A549 (cell line): ENCODE data around the gene ANKRA2. TPM values are rescaled to one million over a fixed set of nuclear protein-coding genes. Genes with fewer than 3 reads are reported as not detected.

ENCODE experiments used
- ATAC-seq, 2 experiments: fragments of 200-7000 bp in 1 of 2; fragments of >200 bp in 1 of 2; cut with Nextera tagmentation in 1 of 2; cut with Tn5 transposase in 1 of 2; 3 replicates each; pipeline versions ENCODE4 v1.8.0 to v1.9.1; 2018 to 2020; ENCODE audit warnings: mild to moderate bottlenecking in 1 of 2, moderate library complexity in 1 of 2
- CTCF ChIA-PET: fragments of 300-600 bp; sonication (Branson Sonifier 250); formaldehyde crosslinking; extraction: SDS; loops from one replicate; lab custom pipeline; 2021; ENCODE audit warnings: antibody characterized with exemption, inconsistent platforms; lab: Yijun Ruan, JAX
- POLR2A ChIA-PET: fragments of 350-600 bp; formaldehyde crosslinking; extraction: SDS; loops from one replicate; lab custom pipeline; 2021; ENCODE audit warnings: antibody characterized with exemption, inconsistent platforms; lab: Yijun Ruan, JAX
- DNase-seq, 2 experiments: peaks; one replicate each; pipeline versions ENCODE4 v3.0.0 to v3.0.0-alpha.2; 2011 to 2016; ENCODE audit warnings: low read depth in 1 of 2, low spot score in 1 of 2
- FAIRE-seq: peaks from 2 replicates; lab custom pipeline; 2011; peaks lifted over from hg19 to GRCh38; lab: Jason Lieb, UNC
- H3K27ac ChIP-seq, 2 experiments: fragments of >200 bp; sonication (Bioruptor Twin); formaldehyde crosslinking; 3 replicates each; pipeline ENCODE4 v1.5.1; 2016 to 2017
- H3K4me1 ChIP-seq: fragments of >200 bp; sonication (Bioruptor Twin); formaldehyde crosslinking; 3 replicates; pipeline ENCODE4 v1.6.1; 2016
- H3K4me2 ChIP-seq: fragments of >200 bp; sonication (Bioruptor Twin); formaldehyde crosslinking; 3 replicates; pipeline ENCODE4 v1.6.1; 2016
- H3K4me3 ChIP-seq: fragments of >200 bp; sonication (Bioruptor Twin); formaldehyde crosslinking; 3 replicates; pipeline ENCODE4 v1.5.1; 2016
- H3K9me3 ChIP-seq: fragments of >200 bp; sonication (Bioruptor Twin); formaldehyde crosslinking; 3 replicates; pipeline ENCODE4 v1.6.1; 2016
- ATOH8 ChIP-seq: fragments of 250-450 bp; sonication (Bioruptor Pico); IDR thresholded peaks from 2 replicates; pipeline ENCODE4 v1.5.0; 2020; ENCODE audit warnings: low read depth, mild to moderate bottlenecking, moderate library complexity
- CHD2 ChIP-seq: fragments of 150-350 bp; IDR thresholded peaks from 2 replicates; pipeline ENCODE4 v1.6.1; 2014; ENCODE audit warnings: low read length; ENCODE audit not compliant: partially characterized antibody
- CHD4 ChIP-seq: fragments of 200-600 bp; sonication (generic); IDR thresholded peaks from 2 replicates; pipeline ENCODE4 v1.6.1; 2016; ENCODE audit warnings: antibody characterized with exemption, mild to moderate bottlenecking, borderline replicate concordance
- CTCF ChIP-seq: fragments of >200 bp; sonication (Bioruptor Twin); formaldehyde crosslinking; IDR thresholded peaks from 3 replicates; pipeline ENCODE4 v1.5.1; 2016
- EHMT2 ChIP-seq: fragments of 200-600 bp; sonication (generic); IDR thresholded peaks from 2 replicates; pipeline ENCODE4 v1.6.1; 2016; ENCODE audit warnings: antibody characterized with exemption, low read depth, mild to moderate bottlenecking, moderate library complexity
- FOXS1 ChIP-seq: fragments of 250-450 bp; sonication (Bioruptor Pico); IDR thresholded peaks from 2 replicates; pipeline ENCODE4 v1.5.0; 2020; ENCODE audit warnings: mild to moderate bottlenecking, moderate library complexity
- GATA3 ChIP-seq: IDR thresholded peaks from 2 replicates; pipeline ENCODE4 v1.6.1; 2012; ENCODE audit warnings: borderline replicate concordance
- HDAC2 ChIP-seq: fragments of 200-600 bp; sonication (generic); IDR thresholded peaks from 2 replicates; pipeline ENCODE4 v1.6.1; 2016
- HES2 ChIP-seq: fragments of >200 bp; sonication (Bioruptor Twin); formaldehyde crosslinking; IDR thresholded peaks from 2 replicates; pipeline ENCODE4 v1.6.1; 2016
- HOXB5 ChIP-seq: fragments of 250-450 bp; sonication (Bioruptor Pico); IDR thresholded peaks from 2 replicates; pipeline ENCODE4 v1.5.0; 2020; ENCODE audit warnings: mild to moderate bottlenecking, moderate library complexity
- JUN ChIP-seq, 2 experiments: fragments of >200 bp; sonication (Bioruptor Twin); formaldehyde crosslinking; IDR thresholded peaks; 2 replicates in 1 of 2; 3 replicates in 1 of 2; pipeline ENCODE4 v1.6.1; 2016 to 2017
- KDM1A ChIP-seq: fragments of 200-600 bp; sonication (generic); IDR thresholded peaks from 2 replicates; pipeline ENCODE4 v1.6.1; 2016; ENCODE audit warnings: low read depth, mild to moderate bottlenecking
- MAFK ChIP-seq: fragments of 450-650 bp; IDR thresholded peaks from 2 replicates; pipeline ENCODE4 v1.6.1; 2014; ENCODE audit not compliant: partially characterized antibody
- MAZ ChIP-seq: fragments of 150-350 bp; IDR thresholded peaks from 2 replicates; pipeline ENCODE4 v1.6.1; 2014; ENCODE audit warnings: antibody characterized with exemption, low read depth, low read length, borderline replicate concordance
- MYC ChIP-seq: IDR thresholded peaks from 2 replicates; pipeline ENCODE4 v1.6.1; 2012; ENCODE audit warnings: mild to moderate bottlenecking, inconsistent platforms, low read length, improper control_type of control experiment, borderline replicate concordance
- NFE2L2 ChIP-seq: fragments of 150-350 bp; conservative IDR thresholded peaks from 2 replicates; pipeline ENCODE4 v1.6.1; 2014; ENCODE audit warnings: low read length
- NR3C1 ChIP-seq: fragments of >200 bp; sonication (Bioruptor Twin); formaldehyde crosslinking; IDR thresholded peaks from 3 replicates; pipeline ENCODE4 v1.6.1; 2017
- PBX3 ChIP-seq: IDR thresholded peaks from 2 replicates; pipeline ENCODE4 v1.6.1; 2012
- POLR2AphosphoS2 ChIP-seq: conservative IDR thresholded peaks from 2 replicates; pipeline ENCODE4 v1.6.1; 2012; ENCODE audit warnings: low read length, improper control_type of control experiment, inconsistent platforms
- RAD21 ChIP-seq, 2 experiments: fragments of >200 bp in 1 of 2; sonication (Bioruptor Twin) in 1 of 2; formaldehyde crosslinking in 1 of 2; IDR thresholded peaks in 1 of 2; conservative IDR thresholded peaks in 1 of 2; 2 replicates in 1 of 2; 3 replicates in 1 of 2; pipeline ENCODE4 v1.6.1; 2012 to 2018; ENCODE audit warnings: inconsistent platforms in 1 of 2
- RARB ChIP-seq: fragments of 250-450 bp; sonication (Bioruptor Pico); IDR thresholded peaks from 2 replicates; pipeline ENCODE4 v1.8.0; 2021; ENCODE audit warnings: mild to moderate bottlenecking, moderate library complexity
- RNF2 ChIP-seq: fragments of 200-600 bp; sonication (generic); IDR thresholded peaks from 2 replicates; pipeline ENCODE4 v1.6.1; 2016; ENCODE audit warnings: low read depth, mild to moderate bottlenecking, antibody characterized with exemption, moderate library complexity, borderline replicate concordance
- SMC3 ChIP-seq: fragments of >200 bp; sonication (Bioruptor Twin); formaldehyde crosslinking; IDR thresholded peaks from 3 replicates; pipeline ENCODE4 v1.6.1; 2018; ENCODE audit warnings: inconsistent platforms
- ZSCAN20 ChIP-seq: fragments of 250-450 bp; sonication (Bioruptor Pico); IDR thresholded peaks from 2 replicates; pipeline ENCODE4 v1.8.0; 2022; ENCODE audit warnings: mild to moderate bottlenecking, moderate library complexity
- WGBS: methylation state at CpG from one replicate; pipeline ENCODE4 v1.1.6; 2017; ENCODE audit errors: missing lambda C conversion rate; 5-methylcytosine and 5-hydroxymethylcytosine counted together
- polyA plus RNA-seq, 4 experiments: library from polyadenylated mRNA; depleted of rRNA in 3 of 4; stranded (reverse); fragments of >200 nt; fragmentation: RNase III in 1 of 4; extraction: RNeasy Plus Mini Kit Qiagen cat#74134 plus additional on column Dnase treatment in 1 of 4; gene quantifications; 2 replicates in 3 of 4; 3 replicates in 1 of 4; pipeline ENCODE4 v1.2.3, GENCODE V29; 2011 to 2017
- TF ChIP-seq, protein P1 (sequence below): fragments of 150-350 bp; IDR thresholded peaks from 2 replicates; pipeline ENCODE4 v1.6.1; 2014; ENCODE audit warnings: low read depth, mild to moderate bottlenecking, low read length

ANKRA2 gene
- polyA plus RNA-seq, 2 of the 4 experiments (the other 2 are of a cell fraction), result 12.5 to 38.3 TPM

DNA sequence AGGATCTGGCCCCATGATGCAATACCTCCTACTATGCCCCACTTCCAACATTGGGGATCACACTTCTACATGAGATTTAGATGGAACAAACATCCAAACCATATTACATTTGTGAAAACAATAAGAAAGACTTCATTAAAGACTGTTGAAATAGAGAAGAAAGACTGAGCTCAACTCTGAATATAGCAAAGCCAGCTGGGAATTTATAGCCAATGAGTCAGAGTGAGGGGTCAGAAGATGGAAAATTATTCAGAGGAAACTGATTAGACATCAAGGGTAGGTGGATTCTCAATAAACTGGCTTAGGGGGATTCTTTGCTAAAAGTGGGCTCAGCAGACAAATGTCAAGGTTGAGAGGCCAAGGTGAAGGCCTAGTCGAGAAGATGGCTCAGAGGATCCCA is 41.6 kb downstream of the ANKRA2 start:
- no peak overlapping the region for H3K4me3 ChIP-seq
- DNase-seq, result no peak
- FAIRE-seq, result no peak
- 57% methylated on average over 1 of the region's 1 CpG for WGBS
- H3K27ac ChIP-seq, result no peak overlapping the region
- no peak for ATAC-seq
- no peak overlapping the region for H3K4me2 ChIP-seq
- H3K4me1 ChIP-seq, result no peaks in the 10 kb centered on the region; the same call in 2 of the 3 replicates
- ChIA-PET POLR2A (no interaction called here), CTCF (interaction anchor here (0.6 to 10.6 kb wide), 6 partner anchors 10 to 1132 kb away, joined by 3 to 193 read pairs (median 4); no protein-coding TSS in a partner anchor)
- no peaks in the 10 kb centered on the region for H3K9me3 ChIP-seq
- TF ChIP-seq SMC3, result no peak
- no peak for TF ChIP-seq ATOH8 (CRISPR knock-in tag)
- no peak for TF ChIP-seq ZSCAN20 (CRISPR knock-in tag)
- no peak for TF ChIP-seq HES2

DNA sequence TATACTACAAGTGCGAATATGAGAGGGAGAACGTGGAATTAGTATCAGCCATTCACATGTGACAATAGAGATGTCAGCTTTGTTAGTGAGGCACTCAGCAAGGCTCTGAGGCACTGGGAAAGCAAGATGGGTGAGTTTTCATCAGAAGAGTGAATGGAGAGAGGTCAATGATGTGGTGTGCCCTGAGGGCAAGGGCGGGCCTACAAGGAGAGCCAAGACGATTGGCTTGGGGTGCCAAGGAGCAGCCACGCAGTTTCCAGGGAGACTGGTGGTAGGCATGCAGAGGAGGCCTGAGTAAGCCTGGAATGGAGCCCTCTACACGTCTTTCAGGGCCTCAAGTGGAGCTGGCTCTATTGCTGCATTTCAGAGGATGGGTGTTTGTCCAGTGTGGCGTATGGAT is 42.5 kb downstream of the ANKRA2 start:
- POLR2A ChIA-PET, result no interaction called here
- DNase-seq, result no peak
- TF ChIP-seq POLR2AphosphoS2 (no peak), FOXS1 (CRISPR knock-in tag) (no peak), GATA3 (no peak), RNF2 (no peak), MYC (no peak), NFE2L2 (no peak), JUN (IDR thresholded peaks at IDR 0.05) (no peak), MAZ (no peak), HDAC2 (no peak), NR3C1 (no peak), CHD4 (no peak), MAFK (no peak), EHMT2 (no peak)
- TF ChIP-seq, protein P1, sequence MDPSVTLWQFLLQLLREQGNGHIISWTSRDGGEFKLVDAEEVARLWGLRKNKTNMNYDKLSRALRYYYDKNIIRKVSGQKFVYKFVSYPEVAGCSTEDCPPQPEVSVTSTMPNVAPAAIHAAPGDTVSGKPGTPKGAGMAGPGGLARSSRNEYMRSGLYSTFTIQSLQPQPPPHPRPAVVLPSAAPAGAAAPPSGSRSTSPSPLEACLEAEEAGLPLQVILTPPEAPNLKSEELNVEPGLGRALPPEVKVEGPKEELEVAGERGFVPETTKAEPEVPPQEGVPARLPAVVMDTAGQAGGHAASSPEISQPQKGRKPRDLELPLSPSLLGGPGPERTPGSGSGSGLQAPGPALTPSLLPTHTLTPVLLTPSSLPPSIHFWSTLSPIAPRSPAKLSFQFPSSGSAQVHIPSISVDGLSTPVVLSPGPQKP, result no peak

DNA sequence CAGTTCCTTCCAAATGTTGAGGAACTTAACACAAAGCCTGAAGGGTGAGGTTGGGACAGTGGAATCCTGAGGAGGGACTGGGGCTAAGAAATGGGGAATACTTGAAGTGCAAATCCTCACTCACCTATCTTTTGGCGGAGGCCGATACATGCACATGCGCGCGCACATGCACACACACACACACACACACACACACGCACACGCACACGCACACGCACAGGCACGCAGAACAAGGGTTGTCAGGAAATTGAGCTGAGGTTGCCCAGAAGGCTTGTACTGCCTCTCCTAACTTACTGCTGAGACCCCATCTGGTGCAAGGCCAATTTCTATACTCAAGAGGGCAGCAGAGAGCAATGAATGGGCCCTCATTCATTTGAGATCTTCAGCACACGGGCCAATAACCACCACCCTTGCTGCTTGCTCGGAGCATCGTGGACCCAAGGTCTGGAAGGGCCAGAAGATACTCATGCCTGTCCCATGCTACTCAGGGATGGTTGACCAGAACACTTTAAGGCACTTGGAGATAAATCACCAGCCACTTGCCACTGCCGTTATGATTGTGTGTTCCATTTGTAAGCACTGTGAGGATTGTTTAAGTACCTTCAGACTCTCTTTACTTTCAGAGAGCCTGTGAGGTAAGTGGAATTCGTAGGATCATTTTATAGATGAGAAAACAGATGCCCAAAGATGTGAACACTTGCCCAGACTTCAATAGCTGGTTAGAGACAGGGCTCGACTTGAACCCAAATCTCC is 45.7 kb downstream of the ANKRA2 start:
- TF ChIP-seq RARB (CRISPR knock-in tag) (no peak), PBX3 (no peak), HOXB5 (CRISPR knock-in tag) (no peak), KDM1A (no peak), CHD2 (no peak), RAD21 (conservative IDR thresholded peaks at IDR 0.05 in 1 of 2, IDR thresholded peaks at IDR 0.05 in 1 of 2) (peak; percentile 87 to 93), NFE2L2 (no peak), SMC3 (peak; percentile 73), CTCF (peak; percentile 81)
- POLR2A ChIA-PET, result interaction anchor here (0.6 kb wide), 1 partner anchor 18 kb away, joined by 3 read pairs; no protein-coding TSS in a partner anchor
- H3K27ac ChIP-seq, result 0 out of 6 replicates have a peak overlapping the region, but pooled peaks of 1 of the 2 experiments have one; percentile 10
- H3K4me2 ChIP-seq, result peak overlapping the region; percentile 43
- peak; percentile 86 to 93 for DNase-seq
- no peaks in the 10 kb centered on the region for H3K9me3 ChIP-seq
- 11% methylated on average over 16 of the region's 16 CpGs for WGBS
- ATAC-seq, result peak; percentile 99 to 100
- FAIRE-seq, result peak; percentile 74
- CTCF ChIA-PET, result interaction anchor here (0.6 to 10.6 kb wide), 21 partner anchors 8 to 1143 kb away, joined by 3 to 193 read pairs (median 4); no protein-coding TSS in a partner anchor
- H3K4me1 ChIP-seq, result no peaks in the 10 kb centered on the region; the same call in 2 of the 3 replicates
- H3K4me3 ChIP-seq, result no peak overlapping the region

More for the DNA sequence above, 42.5 kb downstream of the ANKRA2 start:
- H3K4me1 ChIP-seq, result no peaks in the 10 kb centered on the region; the same call in 2 of the 3 replicates
- WGBS, result 77% methylated on average over 7 of the region's 7 CpGs
- H3K4me2 ChIP-seq, result no peak overlapping the region
- H3K9me3 ChIP-seq, result no peaks in the 10 kb centered on the region
- ATAC-seq (no peak), FAIRE-seq (no peak)
- H3K27ac ChIP-seq, result no peak overlapping the region
- no peak overlapping the region for H3K4me3 ChIP-seq
- CTCF ChIA-PET, result interaction anchor here (1.1 to 10.6 kb wide), 2 partner anchors 16 to 26 kb away, joined by 3 to 193 read pairs; no protein-coding TSS in a partner anchor
